Measurements from ENCODE around the gene HS6ST2. TPM values are rescaled to one million over a fixed set of nuclear protein-coding genes. Genes with fewer than 3 reads are reported as not detected.
"Not testable (repeated sequence)": the region's sequence is repeated elsewhere in the genome, so short reads cannot be mapped to it uniquely, and the experiment has no call there.

Gene HS6ST2
- polyA plus RNA-seq (ENCODE audit: insufficient read depth in 1 of 5, insufficient read length in 5 of 5, low replicate concordance in 1 of 5), result 10 to 100 TPM; 10.9 to 22.8 (median 17.8) TPM
- long read RNA-seq, donor 1, partial matches to known transcripts, result 5 of 5 reads
- long read RNA-seq, donor 1, other reads (novel, unspliced or antisense), result 0 of 5 reads
- long read RNA-seq, donor 2, result 0 reads
- long read RNA-seq, donor 3, result 0 reads
- long read RNA-seq, donor 4, result 0 reads
- long read RNA-seq, donor 5, result 0 reads
- long read RNA-seq, donor 6, result 0 reads
- long read RNA-seq, donor 7, result 0 reads
- long read RNA-seq, donor 8, result 0 reads

DNA sequence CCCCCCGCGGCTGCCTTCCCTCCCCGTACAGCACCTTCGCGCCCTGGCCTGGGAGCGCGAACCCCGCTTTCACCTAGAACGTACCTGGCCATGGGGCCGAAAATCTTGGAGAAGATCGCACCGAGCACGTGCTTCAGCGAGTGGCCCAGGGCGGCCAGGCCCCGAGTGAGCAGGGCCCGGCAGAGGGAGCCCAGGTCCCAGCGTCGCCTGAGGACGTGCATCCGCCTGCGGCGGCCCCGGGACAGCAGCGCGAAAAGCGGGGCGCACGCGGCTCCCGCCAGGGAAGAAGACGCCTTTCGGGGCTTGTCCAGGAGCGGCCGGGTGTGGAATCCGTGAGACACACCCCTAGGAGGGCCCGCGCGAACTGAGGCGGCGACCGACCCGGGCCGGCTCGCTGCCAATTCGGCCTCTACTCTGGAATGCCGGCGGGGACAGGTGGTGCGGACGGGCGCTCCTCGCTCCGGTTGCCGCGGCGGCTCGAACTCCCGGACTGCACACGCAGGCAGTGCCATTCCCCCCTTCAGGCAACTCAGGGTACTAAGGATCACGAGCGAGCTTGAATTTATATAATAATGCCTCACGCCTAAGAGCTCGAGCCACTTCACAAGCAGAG, at the start of gene HS6ST2:
Gene HS6ST2, minus strand, starts transcription at position 539 of the 613 bp plus-strand sequence.
- no peak for DNase-seq

DNA sequence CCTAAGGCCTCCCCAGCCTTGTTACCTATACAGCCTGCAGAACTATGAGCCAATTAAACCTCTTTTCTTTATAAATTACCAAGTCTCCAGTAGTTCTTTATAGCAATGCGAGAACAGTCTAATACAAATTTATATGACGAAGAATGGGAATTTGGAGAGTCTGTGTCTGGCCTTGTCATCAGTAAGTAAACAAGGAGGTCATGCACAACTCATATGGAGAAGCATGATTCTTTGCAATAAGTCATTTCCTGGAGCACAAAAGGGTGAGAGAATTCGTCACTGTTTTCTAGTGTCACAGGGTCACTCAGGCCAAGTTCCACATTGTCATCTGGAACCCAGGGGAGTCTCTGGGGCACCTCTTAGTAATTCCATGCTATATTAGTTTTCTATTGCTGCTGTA, 49.0 kb upstream of the HS6ST2 start:
- DNase-seq, result no peak

DNA sequence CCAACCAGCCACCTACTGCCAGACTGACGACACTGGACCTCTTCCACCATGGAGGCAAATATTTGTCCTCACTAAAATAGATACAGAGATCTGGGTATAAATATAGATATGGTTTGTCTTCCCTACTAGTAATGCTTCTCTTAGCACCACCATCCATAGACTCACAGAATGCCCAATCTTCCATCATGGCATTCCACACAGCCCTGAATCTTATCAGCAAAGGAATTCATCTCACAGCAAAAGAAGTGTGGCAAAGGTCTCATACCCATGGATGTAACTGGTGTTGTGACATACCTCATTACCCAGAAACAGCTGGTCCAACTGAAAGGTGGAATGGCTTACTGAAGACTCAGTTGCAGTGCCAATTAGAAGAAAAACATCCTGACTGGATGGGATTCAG, 47.2 kb upstream of the HS6ST2 start:
- no peak for DNase-seq

DNA sequence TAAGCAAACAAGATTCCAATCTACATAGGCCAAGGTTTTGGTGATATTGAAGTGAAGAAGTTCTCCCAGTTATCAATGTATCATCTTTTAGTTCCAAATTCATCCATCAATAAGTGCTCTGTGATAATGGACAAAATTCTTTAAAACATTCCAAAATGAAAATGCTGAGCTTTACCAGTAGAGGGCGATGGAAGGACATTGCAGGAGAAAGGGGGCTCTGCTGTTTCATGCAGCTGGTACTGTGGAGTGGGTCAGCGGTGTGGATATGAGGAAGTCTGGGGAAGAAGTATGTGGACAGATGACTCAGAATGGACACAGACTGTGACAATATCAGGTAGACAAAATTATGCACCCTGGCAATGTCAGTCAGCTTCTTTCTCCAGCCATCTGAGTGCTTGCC, 46.6 kb upstream of the HS6ST2 start:
- peak in 1 of 2 donors; percentile 6 for DNase-seq

DNA sequence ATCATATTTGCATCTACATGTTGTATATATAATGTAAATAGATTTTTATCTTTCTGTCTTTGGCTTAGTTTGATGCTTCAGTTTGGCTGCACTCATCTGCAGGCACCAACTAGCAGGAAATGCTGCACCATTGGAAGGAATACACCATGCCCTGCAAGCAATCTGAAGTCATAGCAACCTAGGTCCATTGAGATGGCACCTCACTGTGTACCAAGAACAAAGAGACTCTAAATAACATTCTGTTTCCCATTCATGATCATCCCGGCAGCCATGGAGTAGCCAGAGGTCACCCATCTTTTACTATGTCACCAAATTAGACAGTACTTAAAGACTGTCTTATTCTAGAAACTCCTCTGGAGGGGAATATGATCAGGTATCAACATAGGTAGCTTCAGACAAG, 40.8 kb upstream of the HS6ST2 start:
- no peak for DNase-seq

DNA sequence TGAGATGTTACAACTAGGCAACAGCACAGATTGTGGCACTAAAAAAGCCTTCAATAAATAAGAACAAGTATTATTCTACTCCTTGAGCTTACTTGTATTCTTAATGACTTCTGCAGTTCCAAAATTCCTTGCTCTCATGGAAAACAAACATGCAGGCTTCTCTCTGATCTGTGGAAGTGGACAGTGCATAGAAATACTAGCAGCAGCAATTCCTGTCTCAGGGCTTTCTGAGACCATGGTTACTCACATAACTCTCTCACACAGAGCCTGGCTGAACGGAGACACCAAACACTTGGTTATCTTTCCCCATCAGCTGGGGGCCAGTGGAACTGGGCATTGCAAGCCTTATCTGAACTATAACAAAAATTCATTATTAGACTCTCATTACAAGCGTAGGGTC, 32.4 kb upstream of the HS6ST2 start:
- no peak for DNase-seq

DNA sequence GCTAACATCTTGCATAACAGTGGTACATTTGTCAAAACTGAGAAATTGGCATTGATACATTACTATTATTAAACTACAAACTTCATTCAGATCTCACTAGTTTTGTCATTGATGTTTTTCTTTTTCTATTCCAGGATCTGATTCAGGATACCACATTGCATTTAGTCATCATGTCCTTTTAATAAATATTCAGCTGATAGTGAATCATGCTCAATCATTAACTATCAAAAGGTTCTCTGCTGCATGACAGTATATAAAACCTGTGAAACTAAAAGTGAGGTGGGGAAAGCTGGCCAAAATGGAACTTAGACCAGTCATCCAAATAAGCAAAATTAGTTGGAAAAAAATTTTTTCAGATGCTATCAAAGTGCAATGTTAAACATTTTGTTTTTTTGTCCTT, 28.1 kb upstream of the HS6ST2 start:
- DNase-seq, result no peak

DNA sequence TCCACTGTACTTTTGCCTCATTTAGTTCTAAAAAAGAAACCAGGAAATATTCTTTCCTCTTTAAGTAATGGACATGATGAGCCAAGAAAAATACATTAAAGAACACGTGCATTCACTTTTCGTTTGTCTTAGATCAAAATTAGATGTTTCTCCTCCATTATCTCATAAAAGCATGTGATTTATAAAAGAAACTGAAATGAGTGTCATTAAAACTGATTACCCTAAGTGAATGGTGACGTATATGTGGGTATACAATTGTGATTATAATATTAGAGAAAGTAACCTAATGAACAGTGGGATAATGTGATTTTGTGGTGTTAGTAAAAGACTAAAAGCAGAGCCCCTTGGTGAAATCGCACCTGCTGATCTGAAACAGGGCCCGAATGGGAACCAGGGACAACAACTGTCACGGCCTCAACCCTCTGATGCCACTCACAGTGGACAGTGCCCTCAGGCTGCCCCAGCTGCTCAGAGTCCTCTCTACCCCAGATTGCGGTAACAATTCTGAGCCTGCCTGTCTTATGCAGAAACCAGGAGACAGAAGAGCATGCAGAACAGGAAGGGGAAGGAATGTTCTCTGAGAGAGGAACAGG, 25.7 kb upstream of the HS6ST2 start:
- no peak for DNase-seq

DNA sequence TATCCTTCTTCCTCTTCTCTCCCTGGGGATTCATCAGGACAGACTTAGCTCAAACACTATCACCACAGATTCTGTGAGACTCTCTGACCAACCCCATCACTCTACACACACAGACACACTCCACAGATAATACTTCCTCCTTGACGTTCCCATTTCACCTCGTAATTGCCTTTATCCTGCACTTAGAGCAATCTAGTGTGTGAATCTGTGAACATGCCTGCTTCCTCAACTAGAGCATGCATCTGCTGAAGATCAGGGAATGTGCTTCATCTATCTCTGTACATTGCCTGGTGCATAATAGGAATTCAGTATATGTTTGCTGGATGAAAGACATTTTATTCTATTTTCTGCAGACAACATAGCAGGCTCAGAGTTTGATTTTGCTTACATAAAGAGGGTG, 25.1 kb upstream of the HS6ST2 start:
- no peak for DNase-seq

DNA sequence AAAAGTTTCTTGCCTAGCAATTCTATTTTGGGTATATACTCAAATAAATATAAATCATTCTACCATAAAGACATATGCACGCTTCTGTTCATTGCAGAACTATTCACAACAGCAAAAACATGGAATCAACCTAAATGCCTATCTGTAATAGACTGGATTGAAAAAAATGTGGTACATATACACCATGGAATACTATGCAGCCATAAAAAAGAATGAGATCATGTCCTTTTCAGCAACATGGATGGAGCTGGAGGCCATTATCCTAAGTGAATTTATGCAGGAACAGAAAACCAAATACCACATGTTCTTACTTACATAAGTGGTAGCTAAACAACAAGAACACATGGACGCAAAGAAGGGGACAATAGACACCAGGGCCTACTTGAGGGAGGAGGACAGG, 21.6 kb upstream of the HS6ST2 start:
- DNase-seq, result not testable (repeated sequence)

DNA sequence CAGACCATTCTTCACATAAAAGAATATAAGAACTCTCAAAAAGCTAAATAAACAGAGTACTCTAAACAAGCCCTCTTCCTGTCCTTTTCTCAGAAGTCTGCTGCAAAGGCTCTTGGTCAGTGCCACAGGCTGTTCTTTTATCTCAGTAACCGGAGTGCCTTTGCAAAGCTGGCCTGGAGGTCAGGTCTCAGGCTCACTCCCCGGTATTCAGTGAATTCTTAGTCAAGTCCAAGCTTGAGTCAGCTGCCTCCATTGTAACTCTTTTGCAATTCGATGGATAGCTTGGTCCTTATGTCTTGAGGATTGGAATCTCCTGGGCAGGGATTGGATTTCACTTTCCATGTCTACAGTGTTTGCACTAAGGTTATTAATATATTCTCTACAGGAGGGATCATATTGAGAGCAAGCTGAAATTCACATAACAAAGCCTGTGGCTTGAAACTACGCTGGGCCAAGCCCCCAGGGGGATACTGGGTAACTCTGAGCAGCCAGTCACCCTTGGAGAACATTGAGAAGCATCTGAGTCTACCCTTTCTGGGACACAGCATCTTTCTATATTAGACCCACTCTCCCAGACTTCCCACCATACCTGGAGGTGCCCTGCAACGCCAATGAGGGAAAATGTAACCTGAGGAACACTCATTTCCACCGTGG, 10.0 kb upstream of the HS6ST2 start:
- no peak for DNase-seq

DNA sequence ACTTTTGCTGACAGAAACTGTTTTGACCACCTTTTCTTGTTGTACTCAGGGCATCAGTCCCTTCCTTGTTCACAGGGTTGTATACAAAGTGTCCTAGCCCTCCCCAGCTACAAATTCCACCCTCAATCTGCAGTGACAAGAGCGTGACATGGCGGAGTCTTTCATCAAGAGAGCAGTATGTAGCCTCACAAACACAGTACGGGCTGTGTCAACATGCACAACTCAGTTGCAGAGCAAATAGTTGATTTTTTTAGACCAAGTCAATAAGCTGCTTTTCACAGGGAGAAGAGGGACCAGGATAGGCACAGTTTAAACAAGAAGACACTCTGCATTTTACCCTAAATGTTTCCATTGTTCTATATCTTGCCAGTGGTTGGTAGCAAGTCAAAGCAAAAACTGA, 8.6 kb upstream of the HS6ST2 start:
- DNase-seq, result no peak

DNA sequence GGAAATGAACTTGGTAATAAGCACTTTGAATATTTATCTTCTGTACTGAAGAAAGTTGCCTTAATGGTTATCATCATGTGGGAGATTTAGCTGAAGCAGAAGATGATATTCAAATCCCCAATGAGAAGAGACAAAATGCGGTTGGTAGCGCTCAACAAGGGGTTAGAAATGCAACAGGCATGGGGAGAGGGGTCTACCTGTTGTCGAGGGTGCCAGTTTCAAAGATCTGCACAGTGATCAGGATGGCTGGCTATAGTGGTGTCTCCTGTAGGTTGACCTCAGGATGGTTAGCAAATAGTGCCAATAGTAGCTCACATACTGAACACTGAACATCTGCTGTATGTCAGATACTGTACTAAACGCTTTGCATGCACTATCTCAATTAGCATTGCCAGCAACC, 7.0 kb upstream of the HS6ST2 start:
- DNase-seq, result no peak

DNA sequence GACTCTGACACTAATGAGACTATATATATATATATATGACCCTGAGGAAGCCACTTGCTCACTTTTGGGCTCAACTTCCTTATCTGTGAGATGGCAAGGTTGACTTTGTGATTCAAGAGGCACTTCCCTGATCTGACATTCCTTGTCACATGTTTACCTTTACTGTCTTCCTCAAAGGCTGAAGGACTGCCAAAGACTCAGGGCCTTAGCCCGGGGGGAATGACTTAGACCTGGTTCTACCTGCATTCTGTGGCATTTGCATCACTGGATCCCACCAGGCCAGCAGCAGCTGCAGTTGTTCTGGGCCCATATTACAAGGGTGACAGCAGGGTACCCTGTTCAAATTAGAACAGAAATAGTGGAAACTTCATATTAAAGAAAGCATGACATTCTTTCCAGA, 3.1 kb upstream of the HS6ST2 start:
- no peak for DNase-seq

DNA sequence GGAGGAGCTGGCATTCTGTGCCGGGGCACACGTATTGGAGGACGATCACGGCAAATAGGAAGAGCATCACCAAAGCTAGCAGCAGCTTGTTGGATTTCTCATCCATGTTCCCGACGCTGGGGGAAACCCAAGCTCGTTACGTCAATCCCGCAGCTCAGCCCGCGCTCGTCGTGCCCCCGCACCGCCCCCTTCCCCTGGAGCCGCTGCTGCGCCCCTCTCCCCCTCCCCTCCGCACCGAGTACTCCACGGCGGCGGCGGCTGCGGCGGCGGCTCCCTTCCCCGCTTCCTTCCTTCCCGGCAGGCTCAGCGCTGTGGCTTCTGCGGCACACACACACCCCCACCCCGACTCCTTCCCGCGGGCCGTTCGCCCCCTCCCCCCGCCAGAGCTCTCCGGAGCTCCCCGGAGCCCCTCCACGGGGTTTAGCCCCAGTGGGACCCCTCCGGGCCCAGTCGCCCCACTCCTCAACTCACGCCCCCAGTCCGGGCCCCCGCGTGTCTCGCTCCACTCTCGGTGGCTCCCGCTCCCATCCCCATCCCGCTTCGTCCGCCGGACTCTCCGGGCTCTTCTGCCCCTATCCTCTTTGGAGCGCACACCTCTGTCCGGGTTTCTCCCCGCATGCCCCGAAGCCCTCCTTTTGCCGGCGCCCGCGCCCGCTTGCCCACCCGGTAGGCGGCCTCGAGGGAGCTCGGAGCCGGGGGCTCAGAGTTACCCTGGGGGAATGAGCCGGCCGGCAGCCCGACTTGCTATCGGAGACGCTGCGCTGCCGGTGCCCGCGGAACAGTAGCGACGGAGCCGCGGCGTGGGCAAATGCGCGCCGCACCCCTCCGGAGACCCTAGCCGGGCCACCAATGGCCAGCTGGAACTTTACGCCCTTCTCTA, 978 bp downstream of the HS6ST2 start:
- DNase-seq, result no peak

DNA sequence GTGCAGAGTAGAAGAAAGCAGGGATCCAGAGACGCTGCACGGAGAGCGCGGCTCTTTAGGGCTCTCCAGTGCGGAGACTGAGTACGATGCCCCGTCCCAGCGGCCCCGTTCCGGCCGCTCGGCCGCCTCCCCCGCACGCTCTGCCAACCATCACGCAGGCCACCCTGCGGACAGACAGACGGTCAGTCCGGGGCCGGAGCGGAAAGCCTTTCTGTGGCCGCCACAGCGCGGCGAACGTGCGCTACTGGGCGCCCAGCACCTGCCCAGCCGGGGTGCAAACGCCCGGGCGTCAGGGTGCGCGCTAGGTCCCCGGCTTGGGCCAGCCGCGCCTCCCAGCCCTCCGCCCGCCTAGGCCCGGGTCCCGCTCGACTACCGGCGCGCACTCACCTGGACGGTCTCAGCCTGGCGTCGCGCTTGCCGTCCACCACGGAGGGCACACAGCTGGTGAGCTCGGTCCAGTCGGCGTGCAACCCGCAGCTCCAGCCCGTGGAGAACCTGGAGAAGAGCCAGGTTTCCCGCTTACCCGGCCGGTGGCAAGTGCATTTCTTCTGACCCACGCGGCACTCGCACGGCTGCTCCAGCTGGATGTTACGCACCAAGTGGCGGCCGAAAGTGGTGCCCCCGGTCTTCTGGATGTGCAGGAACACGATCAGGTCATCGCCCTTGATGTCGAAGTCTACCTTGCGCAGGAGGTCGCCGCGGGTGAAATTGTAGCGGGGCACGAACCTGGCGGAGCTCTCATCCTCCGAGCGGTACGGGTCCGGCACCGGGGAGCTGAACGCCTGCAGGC, 1.8 kb downstream of the HS6ST2 start:
- no peak for DNase-seq

DNA sequence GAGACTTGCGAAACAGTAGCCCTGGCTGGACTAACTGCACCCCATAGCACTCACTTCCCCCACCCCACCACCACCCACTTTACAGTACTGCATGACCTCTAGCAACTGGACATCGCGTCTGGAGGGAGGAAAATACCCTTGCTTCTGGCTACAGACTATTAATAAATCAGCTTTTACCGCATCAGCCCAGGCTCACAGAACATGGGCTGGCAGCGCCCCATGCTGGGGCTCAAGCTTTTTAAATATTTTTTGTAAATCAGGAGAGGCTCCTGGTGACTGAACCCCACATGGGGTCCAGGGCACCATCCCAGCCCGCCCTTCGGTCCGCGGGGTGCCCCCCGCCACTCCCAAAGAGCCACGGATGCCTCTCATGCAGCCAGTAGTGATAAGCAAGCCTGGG, 2.7 kb downstream of the HS6ST2 start:
- no peak for DNase-seq

DNA sequence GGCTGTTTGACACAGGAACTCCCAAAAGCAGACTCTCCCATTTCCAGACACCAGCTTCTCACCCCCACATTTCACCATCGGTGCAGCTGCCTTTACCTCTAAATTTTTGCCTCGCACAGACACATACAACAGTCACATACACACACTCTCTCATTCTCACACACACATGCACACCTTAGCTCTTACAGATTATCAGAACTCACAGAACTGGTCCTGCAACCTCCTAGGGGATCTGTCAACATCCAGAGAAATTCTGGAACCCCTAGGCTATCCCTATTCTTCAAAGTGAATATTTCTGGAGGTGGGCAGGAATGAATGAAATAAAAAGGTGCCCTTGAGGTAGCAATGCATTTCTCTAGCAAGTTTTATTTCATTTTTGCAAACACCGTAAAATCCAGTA, 4.1 kb downstream of the HS6ST2 start:
- no peak for DNase-seq

DNA sequence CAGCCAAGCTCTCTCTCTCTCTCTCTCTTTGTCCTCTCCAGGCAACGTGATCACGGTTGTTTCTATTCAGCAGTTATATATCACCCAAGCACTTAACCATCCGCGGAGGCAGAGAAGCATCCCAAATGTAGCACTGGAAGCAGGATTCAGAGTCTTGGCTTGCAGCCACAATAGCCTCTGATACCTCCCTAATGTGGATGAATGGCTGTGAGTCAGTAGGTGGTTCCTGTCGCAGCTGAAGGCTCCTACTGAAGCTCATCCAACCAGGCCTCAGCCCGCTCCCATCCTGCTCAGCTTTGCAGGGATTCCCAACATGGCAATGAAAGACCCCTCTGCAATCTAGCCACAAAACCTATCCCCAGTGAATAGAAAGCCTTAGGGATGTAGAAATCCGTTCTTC, 5.1 kb downstream of the HS6ST2 start:
- no peak for DNase-seq

DNA sequence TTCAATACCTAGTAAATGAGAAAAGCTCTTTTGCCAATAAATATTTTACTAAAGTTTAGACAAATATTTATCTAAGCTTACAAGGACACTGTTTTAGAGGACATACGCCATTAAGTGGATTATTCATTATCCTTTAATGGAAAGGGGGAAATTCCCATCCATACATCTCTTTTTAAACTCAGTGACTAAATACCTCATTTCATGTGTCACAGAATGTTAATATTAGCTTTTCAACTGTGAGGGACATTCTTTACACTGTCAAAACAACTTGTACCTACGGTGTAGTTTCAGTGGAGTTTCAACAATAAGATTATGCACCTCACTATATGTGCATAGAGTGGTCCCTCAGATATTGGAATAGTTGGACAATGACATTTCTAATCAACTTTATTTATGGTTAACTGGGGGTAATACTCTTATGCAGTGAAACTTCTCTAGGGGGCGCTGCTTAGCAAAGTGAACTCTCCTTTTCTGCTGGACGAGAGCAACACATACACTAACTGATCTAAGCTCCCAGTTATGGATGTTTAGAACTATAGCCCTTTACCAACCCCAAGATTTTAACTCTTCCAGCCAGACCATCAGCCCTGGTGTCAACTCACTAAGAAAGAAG, 9.7 kb downstream of the HS6ST2 start:
- DNase-seq, result no peak

Data from right lung (tissue), 10 donors.